ENCODE measurements around the gene SLC39A11.

Gene SLC39A11

DNA sequence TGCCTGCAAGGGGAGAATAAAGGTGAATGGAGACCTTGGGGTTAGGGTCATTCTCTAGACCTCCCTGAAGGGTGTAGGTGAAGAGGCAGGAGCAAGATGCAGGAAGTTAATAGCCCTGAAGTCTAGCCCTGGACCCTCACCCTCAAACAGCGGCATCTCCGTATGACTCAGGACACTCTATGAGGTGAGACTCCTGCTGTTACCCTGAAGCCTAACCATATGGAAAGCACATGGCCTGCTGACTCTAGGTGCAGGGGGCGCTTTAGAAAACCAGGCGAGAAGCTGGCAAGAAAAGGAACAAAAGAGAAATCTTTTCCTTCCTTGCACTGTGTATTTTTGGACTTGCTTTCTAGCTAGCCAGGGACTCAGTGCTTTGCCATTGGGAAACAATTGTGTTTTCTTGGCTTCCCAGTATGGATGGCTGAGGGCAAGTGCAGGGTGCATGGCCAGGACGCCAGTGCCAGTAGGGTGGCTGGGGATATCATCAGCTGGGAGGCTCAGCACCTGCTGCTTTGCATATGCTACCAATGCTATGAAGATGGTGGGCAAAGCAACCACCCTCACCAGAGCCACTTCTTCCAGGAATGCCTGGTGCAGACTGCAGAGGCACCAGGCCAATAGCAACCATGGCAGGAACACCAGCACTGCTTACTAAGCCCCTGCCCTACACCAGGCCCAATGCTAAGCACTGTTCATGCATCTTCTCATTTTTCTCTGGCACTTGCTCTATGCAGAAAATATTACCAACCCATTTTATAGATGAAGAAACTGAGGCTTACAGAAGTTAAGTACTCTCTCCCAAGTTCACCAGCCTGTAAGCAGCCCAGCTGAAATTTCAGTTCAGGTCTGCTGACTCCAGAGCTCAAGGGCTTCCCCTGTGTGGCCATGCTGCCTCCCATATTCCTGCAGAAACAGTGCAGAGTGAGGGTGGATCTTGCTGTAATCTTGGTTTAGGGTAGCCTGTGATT is 425.1 kb downstream of the SLC39A11 start:
- no peak for DNase-seq

DNA sequence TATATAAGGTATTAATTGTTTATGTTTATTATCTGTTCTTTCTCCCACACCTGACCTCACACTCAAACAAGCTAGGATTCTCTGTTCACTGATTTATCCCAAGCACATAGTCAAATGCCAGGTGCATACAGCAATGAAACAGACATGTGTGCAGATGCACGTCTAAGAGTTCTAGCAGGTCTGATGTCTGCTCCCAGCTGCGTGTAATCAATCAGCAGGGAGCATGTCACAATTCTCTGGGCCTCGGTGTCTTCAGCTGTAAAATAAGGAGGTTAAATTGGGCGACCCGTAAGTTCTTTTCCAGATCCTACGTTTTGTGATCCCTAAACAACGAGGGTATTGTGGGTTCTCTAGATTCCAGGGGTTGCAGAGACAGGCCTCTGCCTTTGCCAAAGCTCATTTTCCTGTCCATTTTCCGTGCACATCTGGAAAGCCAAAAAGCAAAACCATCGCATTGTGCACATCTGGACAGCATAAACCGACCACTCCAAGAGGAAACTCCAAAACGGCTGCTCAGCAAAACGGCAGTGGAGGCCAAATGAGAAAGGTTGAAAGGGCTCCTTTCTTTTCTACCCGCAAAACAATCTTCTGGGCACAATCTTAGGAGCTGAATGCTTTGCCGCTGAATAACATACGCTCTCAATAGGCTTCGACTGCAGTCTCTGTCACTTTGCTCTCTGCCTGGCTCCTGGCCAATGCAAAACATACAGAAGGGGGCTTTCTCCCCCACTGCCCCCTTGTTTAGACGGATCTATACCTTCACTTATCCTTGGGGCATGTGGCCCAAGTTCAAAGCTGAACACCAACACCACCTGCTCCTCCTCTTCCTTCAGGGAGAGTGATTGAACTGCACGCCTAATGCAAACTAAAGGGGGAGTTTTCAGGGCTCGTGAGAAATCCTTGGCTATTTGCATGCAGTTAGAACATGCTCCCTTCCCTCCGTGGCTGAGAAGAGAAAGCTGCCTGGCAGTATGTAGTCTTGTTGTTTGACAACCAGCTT is 426.3 kb downstream of the SLC39A11 start:
- DNase-seq = no peak

DNA sequence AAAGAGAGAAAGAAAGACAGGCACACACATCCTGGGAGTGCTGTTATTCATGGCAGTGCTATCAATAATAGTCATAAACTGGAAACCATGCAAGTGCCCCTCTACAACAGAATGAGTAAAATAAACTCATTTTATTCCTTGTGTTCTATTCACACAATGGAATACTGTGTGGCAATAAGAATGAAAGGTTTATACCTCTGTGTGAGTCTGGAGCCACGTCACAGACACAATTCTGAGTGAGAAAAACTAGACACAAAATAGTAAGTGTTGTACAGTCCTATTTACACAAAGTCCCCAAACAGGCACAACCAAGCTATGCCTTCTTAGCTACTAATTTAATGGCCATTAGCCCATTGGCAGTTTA is 429.7 kb downstream of the SLC39A11 start:
- no peak for DNase-seq

DNA sequence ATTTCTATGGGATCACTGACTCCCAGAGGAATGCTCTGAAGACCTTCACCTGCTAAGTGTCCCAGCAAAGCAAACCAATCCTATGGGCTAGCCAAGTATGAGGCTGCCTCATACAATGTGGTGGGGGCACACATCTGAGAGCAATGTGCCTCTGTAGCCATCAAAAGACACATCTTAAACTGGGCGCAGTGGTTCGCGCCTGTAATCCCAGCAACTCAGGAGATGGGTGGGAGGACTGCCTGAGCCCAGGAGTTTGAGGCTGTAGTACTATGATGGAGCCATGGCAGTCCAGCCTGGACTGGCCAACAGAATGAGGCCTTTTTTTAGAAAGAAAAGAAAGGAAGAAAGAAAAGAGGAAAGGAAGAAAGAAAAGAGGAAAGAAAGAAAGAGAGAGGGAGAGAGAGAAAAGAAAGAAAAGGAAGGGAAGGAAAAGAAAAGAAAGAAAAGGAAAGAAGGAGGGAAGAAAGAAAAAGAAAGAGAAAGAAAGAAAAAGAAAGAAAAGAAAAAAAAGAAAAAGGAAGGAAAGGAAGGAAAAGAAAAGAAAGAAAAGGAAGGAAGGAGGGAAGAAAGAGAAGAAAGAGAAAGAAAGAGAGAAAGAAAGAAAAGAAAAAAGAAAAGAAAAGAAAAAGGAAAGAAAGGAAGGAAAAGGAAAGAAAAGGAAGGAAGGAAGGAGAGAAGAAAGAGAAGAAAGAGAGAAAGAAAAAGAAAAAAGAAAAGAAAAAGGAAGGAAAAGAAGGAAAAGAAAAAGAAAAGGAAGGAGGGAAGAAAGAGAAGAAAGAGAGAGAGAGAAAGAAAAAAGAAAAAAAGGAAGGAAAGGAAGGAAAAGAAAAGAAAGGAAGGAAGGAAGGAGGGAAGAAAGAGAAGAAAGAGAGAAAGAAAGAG is 430.3 kb downstream of the SLC39A11 start:
- DNase-seq = no peak

DNA sequence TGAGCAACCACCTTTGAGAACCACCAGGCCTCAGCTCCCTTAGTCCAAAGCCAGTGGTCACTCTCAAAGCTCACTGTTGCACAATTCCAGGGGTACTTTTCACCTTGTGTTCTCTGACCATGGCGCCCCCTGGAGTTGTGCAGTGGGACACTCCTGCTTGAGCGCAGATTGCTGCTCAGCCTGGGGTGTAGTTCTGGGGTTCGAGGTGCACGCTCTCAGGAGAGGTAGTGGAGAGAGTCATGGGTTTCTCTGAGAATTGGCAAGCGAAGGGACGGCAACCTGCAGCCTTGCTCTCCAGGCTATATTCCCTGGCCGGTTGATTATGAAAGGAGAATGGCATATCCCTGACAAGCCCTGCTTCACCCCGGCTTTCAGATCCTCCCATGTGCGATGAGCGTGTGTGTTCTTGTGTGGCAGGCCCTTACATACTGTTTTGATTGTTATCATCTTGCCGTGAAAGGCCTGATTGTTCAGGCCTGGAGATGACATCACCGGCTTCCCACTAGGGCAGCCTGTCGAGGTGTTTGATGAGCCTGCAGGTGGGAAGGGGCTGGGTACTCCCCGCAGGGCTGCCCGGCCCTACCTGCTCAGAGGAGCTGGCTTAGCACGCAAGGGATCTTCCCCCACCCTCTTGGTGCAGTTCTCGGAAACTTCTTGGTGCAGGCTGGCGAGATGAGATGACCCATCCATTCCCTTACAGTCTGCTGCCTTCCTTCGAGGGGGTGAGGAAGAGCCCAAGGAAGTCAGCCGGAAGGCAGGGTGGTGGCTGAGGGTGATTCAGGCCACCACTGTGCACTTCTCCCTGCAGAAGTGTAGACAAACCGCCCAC is 431.2 kb downstream of the SLC39A11 start:
- DNase-seq = no peak

DNA sequence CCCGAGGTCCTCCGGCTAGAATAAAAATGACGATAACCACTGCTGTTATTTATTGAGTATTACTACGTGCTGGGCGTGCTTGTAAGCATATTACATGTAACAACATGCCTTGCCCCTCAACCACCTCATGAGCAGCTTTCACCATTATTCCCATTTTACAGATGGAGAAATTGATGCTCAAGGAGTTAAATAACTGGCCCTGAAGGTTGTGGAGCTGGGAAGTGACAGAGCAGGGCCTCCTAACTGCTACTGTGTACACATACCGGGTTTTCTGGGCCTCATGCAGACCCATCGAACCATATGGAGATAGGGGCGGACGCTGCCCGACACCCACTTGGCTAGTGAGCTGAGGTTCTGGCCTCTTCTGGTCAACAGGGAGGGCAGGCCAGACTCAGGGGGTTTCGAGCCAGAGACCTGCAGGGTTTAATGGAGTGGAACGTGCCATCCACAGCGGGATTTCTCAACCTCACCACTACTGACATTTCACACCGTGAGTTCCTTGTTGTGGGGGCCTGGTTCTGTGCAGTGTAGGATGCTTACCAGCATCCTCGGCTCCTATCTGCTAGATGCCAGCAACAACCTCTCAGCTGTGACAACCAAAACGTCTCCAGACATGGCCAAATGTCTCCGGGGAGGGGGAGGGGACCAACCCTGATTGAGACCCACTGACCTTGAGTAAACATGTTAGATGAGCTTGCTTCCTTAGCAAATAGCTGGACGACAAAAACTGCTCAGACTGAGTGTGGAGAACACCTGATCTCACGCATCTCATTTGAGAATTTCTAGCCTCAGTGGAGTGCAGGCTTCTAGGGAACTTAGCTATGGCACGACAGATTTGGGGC is 432.0 kb downstream of the SLC39A11 start:
- no peak for DNase-seq

DNA sequence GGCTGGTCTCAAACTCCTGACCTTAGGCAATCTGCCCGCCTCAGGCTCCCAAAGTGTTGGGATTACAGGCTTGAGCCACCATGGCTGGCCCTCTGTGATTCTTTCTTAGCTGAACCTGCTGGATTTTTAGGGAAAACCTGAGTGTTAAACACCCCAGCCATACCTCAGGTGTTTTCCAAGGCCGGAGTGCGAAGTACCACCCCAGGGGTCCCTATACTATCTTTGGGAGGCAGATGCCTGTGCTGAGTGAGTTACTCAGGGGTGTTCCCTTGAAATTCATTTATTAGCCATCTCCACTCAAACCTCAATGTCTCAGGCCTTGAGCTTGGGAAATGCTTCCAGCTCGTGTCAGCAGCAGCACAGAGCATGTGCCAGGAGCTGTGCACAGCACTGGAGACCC is 432.7 kb downstream of the SLC39A11 start:
- no peak for DNase-seq

DNA sequence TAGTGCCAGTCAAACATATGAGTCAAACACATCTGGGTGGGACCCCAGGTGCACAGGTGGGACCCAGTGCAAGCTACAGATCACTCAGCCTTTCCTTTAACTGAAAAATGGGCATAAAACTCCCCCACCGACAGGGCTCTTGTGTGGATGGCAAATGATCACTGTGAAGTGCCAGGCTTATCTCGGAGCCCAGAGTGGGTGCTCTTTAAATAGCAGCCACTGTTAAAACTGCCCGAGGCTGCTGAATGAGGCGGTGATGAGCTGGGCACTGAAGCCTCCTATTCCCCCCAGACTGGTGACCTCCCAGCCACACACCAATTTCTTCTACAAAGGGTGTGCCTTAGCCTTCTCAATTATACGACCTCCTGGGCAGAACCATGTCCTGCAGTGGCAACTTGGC is 433.8 kb downstream of the SLC39A11 start:
- no peak for DNase-seq

DNA sequence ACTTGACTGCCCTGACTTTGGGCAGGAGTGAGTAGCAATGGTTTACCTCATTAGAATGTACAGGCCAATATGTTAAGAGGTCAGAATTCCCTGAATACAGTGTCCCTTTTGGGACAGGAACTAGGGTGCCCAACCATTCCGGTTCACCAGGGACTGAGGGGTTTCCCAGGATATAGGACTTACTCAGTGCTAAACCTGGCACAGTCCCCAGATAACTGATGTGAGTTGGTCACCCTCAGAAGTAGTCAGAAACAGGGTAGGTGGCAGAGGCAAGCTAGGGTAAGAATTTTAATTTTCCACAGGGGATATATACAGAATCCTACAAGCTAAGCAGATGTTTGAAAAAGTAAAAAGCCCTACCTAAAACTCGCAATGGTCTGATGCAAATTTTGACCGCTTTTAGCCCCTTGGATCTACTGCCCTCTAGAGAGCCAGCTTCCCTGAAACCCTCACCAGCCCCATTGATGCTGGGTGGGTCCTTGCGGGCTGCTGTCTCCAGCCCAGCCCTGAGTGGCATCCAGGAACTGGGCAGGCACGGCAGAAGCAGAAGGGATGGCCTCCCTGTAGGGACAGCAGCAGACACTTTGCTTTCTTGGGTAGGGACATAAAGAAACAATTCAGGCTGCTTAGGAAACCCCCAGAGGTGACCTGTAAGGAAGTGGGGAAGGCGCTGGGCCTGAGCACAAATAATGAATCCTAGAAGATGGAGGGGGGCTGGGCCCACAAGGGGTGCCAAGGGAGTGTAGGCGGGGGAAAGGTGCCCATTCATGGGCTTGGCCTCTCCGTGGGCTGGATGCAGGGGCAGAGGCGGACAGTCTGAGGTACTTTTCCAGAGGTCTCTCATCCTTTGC is 434.8 kb downstream of the SLC39A11 start:
- DNase-seq = no peak

DNA sequence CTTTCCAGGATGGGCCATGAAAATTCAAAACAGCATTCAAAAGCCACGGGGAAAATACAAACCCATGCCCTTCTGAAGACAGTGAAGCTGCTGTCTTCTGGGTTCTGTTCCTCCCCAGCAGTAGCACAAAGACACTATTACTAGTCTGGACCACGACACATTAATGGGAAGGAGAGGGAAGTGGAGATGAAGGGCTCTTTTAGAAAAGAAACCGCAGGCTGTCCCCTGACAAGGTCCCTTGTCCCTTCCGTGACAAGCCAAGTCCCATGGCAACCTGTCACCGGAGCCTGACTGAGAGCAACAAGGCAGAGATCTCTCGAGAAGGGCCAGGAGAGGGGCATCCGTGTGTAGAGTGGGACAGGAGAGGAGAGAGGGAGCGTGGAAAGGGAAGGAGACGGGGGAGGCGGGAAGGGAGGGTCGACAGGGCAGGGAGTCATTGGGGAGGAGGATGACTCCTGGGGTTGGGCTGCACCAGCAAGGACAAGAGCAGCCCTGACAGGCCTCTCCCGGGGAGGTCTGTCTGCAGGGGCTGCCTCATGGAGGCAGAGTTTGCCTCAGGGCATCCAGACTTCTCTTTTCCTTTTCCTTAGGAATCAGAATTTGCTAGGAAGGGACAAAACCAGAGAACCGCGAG is 436.2 kb downstream of the SLC39A11 start:
- DNase-seq = no peak

DNA sequence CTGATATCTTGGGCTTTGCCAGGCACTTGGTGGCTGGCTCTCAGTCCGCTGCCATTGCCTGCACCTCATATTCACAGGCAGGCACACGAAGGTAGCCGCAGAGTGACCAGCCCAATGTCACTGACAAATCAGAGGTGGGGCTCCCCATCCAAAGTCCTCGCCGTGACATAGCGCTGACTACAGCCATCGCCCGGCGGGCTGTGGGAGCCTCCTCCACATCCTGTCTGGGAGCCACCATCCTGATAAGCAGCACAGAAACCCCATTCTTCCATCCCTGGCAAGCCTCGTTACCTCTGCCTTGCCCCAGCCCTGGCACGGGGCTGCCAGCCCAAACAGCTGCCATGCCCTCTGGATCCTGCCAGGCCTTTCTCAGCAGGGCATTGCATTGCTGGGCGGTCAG is 437.8 kb downstream of the SLC39A11 start:
- no peak for DNase-seq

DNA sequence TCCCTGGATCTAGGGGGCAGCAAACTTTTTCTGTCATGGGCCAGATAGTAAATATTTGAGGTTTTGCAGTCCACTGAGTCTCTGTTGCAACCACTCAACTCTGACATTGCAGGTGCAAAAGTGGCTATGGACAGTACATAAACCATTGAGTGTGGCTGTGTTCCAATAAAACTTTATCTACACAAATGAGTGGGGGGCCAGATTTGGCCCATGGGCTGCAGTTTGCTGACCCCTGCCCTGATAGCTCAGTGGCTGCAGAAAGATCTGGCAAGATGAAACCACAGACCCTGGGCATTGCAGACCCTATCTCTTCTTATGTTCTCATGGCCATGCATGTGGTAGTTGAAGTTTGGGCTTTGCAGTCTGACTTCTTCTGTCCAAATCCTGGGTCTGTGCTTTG is 440.5 kb downstream of the SLC39A11 start:
- no peak for DNase-seq

DNA sequence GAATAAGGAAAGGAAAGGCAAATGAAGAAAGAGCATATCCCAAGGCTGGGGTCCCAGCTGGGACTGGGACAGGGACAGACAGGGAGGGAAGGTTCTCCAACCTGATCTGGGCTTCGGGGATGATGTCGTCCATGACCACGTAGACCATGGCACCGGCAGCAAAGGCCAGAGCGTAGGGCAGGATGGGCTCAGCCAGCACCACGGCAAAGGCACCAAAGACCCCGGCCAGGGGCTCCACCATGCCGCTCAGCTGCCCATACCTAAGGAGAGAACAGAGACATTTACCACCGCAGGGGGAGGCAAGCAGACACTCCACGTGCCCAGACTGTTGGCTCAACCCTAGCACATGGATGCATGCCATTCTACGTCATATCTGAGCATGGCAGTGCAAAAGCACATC is 443.8 kb downstream of the SLC39A11 start:
- DNase-seq = no peak

DNA sequence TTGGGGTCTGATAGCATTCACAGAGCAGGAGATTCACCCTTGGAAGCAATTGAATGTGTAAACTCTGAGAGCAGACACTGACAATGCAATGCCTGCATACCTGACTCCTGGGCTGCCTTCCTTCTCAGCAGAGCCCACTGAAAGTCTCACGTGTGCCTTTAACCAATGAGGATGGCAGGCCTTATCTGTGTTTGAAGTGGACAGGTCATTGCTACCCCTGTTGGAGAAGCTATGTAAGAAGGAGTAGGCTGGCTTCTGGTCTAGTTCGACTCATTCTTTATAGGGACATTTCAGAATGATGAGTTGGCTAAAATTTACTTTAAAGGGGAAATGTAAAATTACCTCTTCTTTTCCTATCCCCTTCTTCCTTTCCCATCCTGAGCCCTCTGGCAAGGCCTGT is 446.3 kb downstream of the SLC39A11 start:
- no peak for DNase-seq

DNA sequence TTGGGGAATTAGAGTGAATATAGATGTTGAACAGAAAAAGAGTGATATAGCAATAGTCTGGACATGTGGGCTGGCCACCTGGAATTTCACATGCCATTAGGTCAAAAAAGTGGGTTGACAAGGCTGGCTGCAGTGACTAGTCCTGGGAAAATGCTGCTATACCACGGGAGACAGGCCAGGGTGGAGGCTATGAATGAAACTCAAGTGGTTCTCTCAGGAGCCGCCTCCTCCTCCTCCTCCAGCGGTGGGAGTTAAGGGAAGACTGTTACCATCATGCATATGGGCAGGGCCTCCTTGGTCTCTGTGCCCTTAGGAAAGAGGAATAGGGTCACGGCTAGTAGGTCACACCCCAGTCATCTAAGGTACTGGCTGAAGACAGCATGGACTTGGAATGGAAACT is 448.0 kb downstream of the SLC39A11 start:
- DNase-seq = no peak

DNA sequence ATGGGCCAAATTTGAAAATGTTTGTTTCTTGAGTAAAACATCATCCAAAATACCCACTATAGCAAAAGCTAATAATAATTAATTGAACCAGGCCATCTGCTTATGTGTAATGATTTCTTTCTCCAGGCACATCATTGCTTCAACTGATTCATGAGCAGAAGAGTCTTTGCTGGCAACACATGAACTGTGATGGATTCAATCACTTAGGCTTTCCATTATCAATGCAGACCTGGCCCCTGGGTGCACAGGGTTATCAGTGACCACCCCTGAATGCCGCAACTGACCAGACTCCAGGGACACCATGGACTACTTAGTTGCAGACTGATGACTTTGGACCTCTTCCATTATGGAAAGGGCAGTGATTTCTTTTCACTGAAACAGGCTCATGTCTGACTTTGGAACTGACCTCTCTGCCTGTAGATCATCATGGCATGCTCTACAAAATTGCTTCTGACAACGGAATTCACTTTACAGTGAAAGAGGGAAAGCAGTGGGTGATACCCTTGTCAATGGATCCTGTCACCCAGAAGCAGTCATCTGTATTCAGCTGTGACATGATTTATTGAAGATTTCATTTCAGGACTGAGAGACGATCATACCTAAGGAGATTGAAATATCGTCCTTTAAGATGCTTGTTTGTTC is 448.8 kb downstream of the SLC39A11 start:
- DNase-seq = no peak

DNA sequence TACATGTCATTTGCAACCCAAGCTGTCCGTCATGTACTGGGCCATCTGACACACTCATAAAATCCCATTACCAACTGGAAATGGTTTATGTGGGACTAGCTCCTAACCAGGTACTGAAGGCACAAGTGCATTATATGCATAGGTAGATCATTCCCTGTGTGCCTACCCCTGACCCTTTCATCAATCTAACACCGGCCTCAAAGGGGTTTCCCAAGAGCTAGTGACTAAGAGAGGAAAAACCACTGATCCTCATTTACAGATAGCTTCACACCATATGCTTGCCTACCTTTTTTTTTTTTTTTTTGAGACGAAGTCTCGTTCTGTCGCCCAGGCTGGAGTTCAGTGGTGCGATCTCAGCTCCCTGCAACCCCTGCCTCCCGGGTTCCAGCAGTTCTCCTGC is 449.8 kb downstream of the SLC39A11 start:
- DNase-seq = no peak

DNA sequence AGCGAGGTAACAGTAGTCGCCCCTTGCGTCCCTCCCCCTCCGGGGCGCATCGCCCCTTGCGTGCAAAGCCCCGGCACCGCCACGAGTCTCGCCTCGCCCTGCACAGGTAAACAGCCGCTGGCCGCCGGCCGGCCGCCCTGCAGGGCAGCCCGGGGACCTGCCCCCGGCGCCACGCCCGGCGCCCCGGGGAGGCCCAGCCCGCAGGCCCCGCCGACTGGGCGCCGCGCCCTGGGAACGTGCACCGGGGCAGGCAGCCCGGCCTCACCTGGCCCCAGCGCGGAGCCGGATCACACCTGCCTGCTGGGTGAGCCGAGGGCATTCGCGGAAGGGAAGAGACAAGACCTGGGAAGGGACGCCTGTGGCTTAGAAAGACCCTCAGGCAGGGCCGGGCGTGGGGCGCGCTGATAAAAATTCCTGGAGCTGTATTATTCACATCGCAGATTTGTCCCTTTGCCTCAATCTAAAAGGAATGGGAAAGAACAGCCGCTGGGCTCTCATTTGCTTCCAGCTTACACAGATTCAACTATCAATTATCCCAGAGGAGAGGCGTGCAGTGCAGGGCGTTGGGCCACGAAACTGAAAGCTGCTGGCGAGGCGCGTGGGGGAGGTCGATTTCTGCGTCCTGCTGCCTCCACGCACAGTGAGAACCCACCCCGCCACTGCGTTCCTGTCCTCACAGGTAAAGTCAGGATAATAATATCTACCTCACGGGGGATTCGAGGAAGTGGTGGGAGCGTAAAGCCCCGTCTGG is 451.9 kb downstream of the SLC39A11 start:
- DNase-seq = no peak

All from NK-92 treated with Interleukin-12 subunit alpha and Interleukin-12 subunit beta, amount 100 ng/mL, for 24 hours (cell line).